Testis (tissue), 3 donors: ENCODE results near the gene GTPBP4. TPM values are rescaled to one million over a fixed set of nuclear protein-coding genes. Genes with fewer than 3 reads are reported as not detected.

Source experiments
- DNase-seq: peaks from one replicate; pipeline ENCODE4 v3.0.0-alpha.2; 2019
- H3K27ac ChIP-seq, 2 donors: fragments of 200-600 bp; sonication (generic); one replicate each; pipeline ENCODE4 v1.5.1; 2019
- H3K27me3 ChIP-seq: fragments of 200-600 bp; sonication (generic); one replicate; pipeline ENCODE4 v1.5.1; 2019
- H3K36me3 ChIP-seq: fragments of 200-600 bp; sonication (generic); one replicate; pipeline ENCODE4 v1.5.1; 2017; ENCODE audit warnings: low read depth; ENCODE audit errors: missing control alignments
- H3K4me1 ChIP-seq: fragments of 200-600 bp; sonication (generic); one replicate; pipeline ENCODE4 v1.5.1; 2019
- H3K4me3 ChIP-seq, 2 donors: fragments of 200-600 bp; sonication (generic); one replicate each; pipeline ENCODE4 v1.5.1; 2017 to 2019
- H3K9me3 ChIP-seq: fragments of 200-600 bp; sonication (generic); one replicate; pipeline ENCODE4 v1.5.1; 2017
- POLR2A ChIP-seq: fragments of 450-650 bp; IDR thresholded peaks from one replicate; pipeline ENCODE4 v1.6.1; 2017; ENCODE audit warnings: antibody characterized with exemption, mild to moderate bottlenecking, moderate library complexity
- WGBS, 2 donors: methylation state at CpG; one replicate each; pipeline ENCODE4 v1.1.5; 2018; 5-methylcytosine and 5-hydroxymethylcytosine counted together
- intact Hi-C: fragments of 100-400 bp; cut with DNase I; formaldehyde crosslinking; loops from one replicate; pipeline ENCODE4 v1.15.1; 2023; ENCODE audit warnings: low total_unique reads
- polyA plus RNA-seq: library from polyadenylated mRNA; stranded (reverse); fragments of 350-450 nt; fragmentation: Illumina TruSeq; extraction: RNeasy Lipid Tissue Mini Kit (QIAGEN cat#74804); gene quantifications from one replicate; pipeline ENCODE4 v1.2.3, GENCODE V29; 2014; ENCODE audit warnings: low read depth, low replicate concordance; ENCODE audit not compliant: insufficient read depth
- total RNA-seq, 2 donors: library from RNA; depleted of rRNA; stranded (reverse); fragments of >200 nt; gene quantifications; one replicate each; pipeline ENCODE4 v1.2.3, GENCODE V29; 2016
- TF ChIP-seq, protein P1 (sequence below), 3 experiments: fragments of 450-650 bp in 2 of 3; fragments of 200-600 bp in 1 of 3; sonication (generic) in 1 of 3; IDR thresholded peaks; one replicate each; pipeline ENCODE4 v1.5.1; 2016 to 2019; ENCODE audit warnings: antibody characterized with exemption in 3 of 3, mild to moderate bottlenecking in 2 of 3, moderate library complexity in 1 of 3

The GTPBP4 gene
- total and polyA plus RNA-seq, 3 donors from 2014 or later, result 54.9 to 81.8 (median 57.2) TPM

DNA sequence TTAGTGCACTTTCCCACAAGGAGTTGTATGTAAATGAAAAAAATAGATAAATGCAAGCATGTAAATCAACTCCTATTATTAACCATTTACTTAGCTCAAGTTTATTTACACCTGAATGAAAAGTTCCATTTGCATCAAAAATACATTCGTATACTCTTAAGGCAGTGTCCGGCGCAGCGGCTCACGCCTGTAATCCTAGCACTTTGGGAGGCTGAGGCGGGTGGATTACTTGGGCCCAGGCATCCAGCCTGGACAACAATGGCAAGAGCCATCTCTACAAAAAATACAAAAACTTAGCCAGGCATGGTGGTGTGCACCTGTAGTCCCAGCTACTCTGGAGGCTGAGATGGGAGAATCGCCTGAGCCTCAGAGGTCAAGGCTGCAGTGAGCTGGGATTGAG is 41.6 kb downstream of the GTPBP4 start:
- no peak for DNase-seq
- WGBS, 2 donors, result 91 to 94% methylated on average over 7 of the region's 7 CpGs
- Histone ChIP-seq H3K27me3 (no peaks in the 10 kb centered on the region), H3K4me1 (peaks cover 4% of the 10 kb centered on the region), H3K27ac (no peak overlapping the region), H3K36me3 (no peaks in the 10 kb centered on the region), H3K4me3 (no peak overlapping the region), H3K9me3 (no peaks in the 10 kb centered on the region)
- no peak for TF ChIP-seq POLR2A
- TF ChIP-seq, protein P1, sequence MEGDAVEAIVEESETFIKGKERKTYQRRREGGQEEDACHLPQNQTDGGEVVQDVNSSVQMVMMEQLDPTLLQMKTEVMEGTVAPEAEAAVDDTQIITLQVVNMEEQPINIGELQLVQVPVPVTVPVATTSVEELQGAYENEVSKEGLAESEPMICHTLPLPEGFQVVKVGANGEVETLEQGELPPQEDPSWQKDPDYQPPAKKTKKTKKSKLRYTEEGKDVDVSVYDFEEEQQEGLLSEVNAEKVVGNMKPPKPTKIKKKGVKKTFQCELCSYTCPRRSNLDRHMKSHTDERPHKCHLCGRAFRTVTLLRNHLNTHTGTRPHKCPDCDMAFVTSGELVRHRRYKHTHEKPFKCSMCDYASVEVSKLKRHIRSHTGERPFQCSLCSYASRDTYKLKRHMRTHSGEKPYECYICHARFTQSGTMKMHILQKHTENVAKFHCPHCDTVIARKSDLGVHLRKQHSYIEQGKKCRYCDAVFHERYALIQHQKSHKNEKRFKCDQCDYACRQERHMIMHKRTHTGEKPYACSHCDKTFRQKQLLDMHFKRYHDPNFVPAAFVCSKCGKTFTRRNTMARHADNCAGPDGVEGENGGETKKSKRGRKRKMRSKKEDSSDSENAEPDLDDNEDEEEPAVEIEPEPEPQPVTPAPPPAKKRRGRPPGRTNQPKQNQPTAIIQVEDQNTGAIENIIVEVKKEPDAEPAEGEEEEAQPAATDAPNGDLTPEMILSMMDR (IDR thresholded peaks at IDR 0.05), result no peak
- intact Hi-C loops, result no loop called here

DNA sequence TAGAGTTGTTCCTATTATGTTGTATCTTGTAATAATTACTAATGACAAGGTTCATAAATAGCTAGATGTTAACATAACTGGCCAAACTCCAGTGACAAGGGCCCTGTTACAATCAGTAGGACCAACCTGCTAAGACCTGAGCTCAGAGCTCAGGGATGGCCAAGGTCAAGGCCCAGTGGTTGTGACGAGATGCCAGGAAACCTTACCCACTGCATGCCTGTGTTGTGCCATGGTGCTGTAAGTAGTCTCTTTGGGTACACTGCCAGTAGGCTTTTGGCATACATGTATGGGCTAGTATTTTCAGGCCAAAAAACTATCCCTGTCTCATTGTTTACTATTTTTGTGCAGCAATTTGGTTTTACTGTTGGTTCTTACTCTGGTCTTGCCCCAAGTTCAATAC is 45.4 kb downstream of the GTPBP4 start:
- no peak overlapping the region for H3K27ac ChIP-seq
- H3K4me1 ChIP-seq, result peaks cover 12% of the 10 kb centered on the region
- no peaks in the 10 kb centered on the region for H3K36me3 ChIP-seq
- WGBS, 2 donors, result 61 to 79% methylated on average over 1 of the region's 1 CpG
- no peak overlapping the region for H3K4me3 ChIP-seq
- H3K9me3 ChIP-seq, result no peaks in the 10 kb centered on the region
- H3K27me3 ChIP-seq, result no peaks in the 10 kb centered on the region
- no peak for DNase-seq
- no peak for TF ChIP-seq POLR2A
- TF ChIP-seq, protein P1 (IDR thresholded peaks at IDR 0.05), result no peak
- intact Hi-C loops, result no loop called here

DNA sequence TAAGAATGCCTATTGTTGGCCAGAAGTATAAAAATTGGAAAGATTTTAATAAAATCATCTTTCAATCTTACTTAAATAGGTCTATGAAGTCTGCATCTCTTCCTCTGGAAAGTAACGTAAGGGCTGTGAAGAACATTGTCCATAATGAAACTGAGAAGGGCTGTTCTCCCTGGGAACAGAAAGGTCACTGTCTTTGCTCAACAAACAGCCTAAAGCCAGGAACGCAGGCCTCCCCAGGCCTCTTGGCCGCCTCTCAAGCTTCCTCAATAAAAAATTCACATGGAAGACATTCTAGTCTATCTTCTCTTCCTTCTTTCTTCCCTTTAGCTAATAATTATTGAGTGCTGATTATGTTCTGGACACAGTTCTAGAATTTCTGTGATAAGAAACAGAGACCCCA is 46.5 kb downstream of the GTPBP4 start:
- 41 to 44% methylated on average over 3 of the region's 3 CpGs for WGBS, 2 donors
- H3K4me3 ChIP-seq, result no peak overlapping the region
- no peak for TF ChIP-seq POLR2A
- TF ChIP-seq, protein P1 (IDR thresholded peaks at IDR 0.05), result no peak
- no peaks in the 10 kb centered on the region for H3K9me3 ChIP-seq
- no peaks in the 10 kb centered on the region for H3K27me3 ChIP-seq
- intact Hi-C loops, result no loop called here
- peaks cover 12% of the 10 kb centered on the region for H3K4me1 ChIP-seq
- DNase-seq, result peak; percentile 36
- no peaks in the 10 kb centered on the region for H3K36me3 ChIP-seq
- H3K27ac ChIP-seq, result peak overlapping the region in 1 of 2 donors; percentile 50

DNA sequence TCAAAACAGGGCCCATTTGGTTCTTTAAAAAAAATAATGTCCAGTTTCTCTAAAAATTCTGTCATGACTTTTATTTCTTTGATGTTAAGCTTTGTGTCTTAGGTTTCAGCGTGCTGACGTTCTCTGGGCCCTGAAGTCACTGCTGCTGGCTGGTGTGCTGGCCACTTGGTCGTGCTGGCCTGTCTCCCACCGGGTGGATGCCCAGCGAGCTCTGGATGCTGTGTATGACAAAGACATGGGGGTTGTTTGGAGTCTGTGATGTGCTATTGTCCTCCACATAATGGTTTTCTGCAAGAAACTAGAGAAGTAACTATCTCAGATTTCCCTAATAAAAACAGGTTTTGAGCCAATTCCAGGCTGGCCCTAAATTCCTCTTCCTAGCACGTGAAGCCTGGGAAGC is 47.0 kb downstream of the GTPBP4 start:
- 44 to 59% methylated on average over 6 of the region's 6 CpGs for WGBS, 2 donors
- Histone ChIP-seq H3K4me3 (no peak overlapping the region), H3K36me3 (no peaks in the 10 kb centered on the region), H3K27me3 (no peaks in the 10 kb centered on the region), H3K27ac (peak overlapping the region in 1 of 2 donors; percentile 50), H3K9me3 (no peaks in the 10 kb centered on the region), H3K4me1 (peaks cover 12% of the 10 kb centered on the region)
- no peak for DNase-seq
- intact Hi-C loops, result no loop called here
- TF ChIP-seq POLR2A, result no peak
- TF ChIP-seq, protein P1 (IDR thresholded peaks at IDR 0.05), result no peak

DNA sequence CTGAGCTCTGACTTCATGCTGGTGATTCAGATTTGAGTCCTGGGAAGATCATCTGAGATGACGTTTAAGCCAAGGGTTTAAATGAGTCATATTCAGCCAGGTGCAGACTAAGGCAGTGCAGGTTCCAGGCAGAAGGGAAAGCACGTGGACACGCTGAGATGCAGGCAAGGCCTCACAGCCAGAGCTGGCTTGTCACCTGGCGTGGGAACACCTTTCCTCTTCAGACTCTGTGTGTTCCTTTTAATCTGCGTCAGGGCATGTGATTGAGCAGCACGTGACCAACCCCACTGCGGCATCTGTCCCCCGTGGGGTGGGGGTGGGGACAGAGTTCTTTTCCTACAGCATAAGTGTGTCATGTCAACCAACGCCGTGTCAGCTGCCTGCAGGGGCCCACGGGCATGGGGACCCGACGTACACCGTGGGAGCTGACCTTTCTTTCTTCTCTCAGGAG is 48.1 kb downstream of the GTPBP4 start:
- Histone ChIP-seq H3K27ac (no peak overlapping the region), H3K4me3 (no peak overlapping the region), H3K36me3 (no peaks in the 10 kb centered on the region), H3K9me3 (no peaks in the 10 kb centered on the region), H3K4me1 (peaks cover 12% of the 10 kb centered on the region), H3K27me3 (no peaks in the 10 kb centered on the region)
- 80 to 97% methylated on average over 12 to 14 of the region's 14 CpGs for WGBS, 2 donors
- intact Hi-C loops, result no loop called here
- DNase-seq, result no peak
- TF ChIP-seq, protein P1 (IDR thresholded peaks at IDR 0.05), result no peak
- TF ChIP-seq POLR2A, result no peak
